Hematopoietic multipotent progenitor cell (in vitro differentiated cells): ENCODE measurements around the gene TET3. TPM values are rescaled to one million over a fixed set of nuclear protein-coding genes. Genes with fewer than 3 reads are reported as not detected.

ENCODE experiments used
- DNase-seq, 3 donors: peaks; one replicate each; pipeline ENCODE4 v3.0.0-alpha.2; 2011 to 2015; ENCODE audit warnings: low read depth in 2 of 3, low spot score in 2 of 3
- small RNA-seq: library from RNA; depleted of rRNA; stranded (forward); fragments of <200 nt; gene quantifications from one replicate; pipeline ENCODE3, GENCODE V24; 2012
- total RNA-seq: library from RNA; depleted of rRNA; stranded (reverse); fragments of >200 nt; gene quantifications from one replicate; pipeline ENCODE4 v1.2.3, GENCODE V29; 2012

TET3 gene
- total RNA-seq, 1 donor = 11.0 TPM

- no peak for DNase-seq
Measured at GRCh38 chr2:74027496-74027895, 42.8 kb downstream of the TET3 start.

DNA sequence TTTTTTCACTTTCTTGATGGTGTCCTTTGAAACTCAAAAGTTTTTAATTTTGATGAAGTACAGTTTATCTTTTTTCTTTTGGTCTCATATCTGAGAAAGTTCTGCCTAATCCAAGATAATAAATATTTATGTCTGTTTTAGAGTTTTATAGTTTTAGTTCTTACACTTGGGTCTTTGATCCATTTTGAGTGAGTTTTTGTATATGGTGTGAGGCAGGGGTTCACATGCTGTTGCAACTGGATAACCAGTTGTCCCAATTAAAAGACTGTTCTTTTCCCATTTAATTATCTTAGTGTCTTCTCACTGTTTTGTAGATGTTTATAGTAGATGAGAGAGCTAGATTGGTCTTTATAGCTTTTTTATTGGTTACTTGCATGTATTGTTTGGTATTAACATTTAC lies 43.6 kb downstream of the TET3 start:
- DNase-seq = no peak

DNA sequence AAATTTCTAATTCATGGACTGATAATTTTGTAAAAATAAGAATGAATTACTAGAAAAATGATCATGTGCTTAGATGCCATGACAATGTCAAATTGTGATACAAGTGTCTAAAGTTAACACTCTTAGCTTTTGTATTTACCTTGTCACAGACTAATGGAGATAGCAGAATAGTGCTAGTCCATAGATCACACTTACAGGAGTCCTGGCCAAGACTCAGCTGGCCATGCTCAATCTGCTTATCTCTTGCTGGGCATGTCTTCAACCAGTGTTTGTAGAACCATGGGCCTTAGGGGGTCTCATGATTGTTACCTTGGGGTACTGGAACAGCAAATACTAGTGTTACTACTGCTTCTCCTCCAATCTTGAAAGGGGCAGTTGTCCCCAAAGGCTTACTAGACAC lies 44.0 kb downstream of the TET3 start:
- no peak for DNase-seq

- no peak for DNase-seq
Measured at GRCh38 chr2:74029714-74030397, 45.1 kb downstream of the TET3 start.

DNA sequence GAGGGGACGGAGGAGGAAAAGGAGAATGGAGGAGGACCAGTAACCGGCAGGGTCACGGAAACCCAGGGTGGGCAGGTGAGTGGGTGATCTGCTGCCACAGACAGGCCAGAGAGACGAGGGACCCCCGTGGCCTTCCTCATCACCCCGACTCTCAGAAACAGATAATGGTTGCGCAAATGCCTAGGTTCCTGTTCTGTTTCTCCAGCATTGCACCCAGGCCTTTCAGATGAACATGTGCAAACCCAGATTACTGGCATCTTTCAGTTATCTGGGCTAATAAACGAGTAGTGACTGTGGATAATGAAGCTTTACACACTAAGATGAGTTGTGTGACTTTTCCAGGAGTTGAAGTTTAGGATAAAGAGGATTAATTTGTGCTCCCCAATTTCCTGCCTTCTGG lies 46.5 kb downstream of the TET3 start:
- peak in 1 of 3 donors; percentile 34 for DNase-seq

- DNase-seq = no peak
Measured at GRCh38 chr2:74031959-74032287, 47.2 kb downstream of the TET3 start.

- no peak for DNase-seq
Measured at GRCh38 chr2:74033375-74033774, 48.7 kb downstream of the TET3 start.

Small RNA genes within 50 kb of the gene (small RNA-seq; reads per million reads assigned to genes)
- gene AC110801.1 (not detected), gene RNA5SP97 (not detected)

Other genes starting within 250 kb of the TET3 start
- 16.7 TPM for gene TPRKB, start 247.6 kb upstream of the TET3 start, total RNA-seq
- gene DUSP11, start 204.8 kb upstream of the TET3 start, total RNA-seq = 18.6 TPM
- not detected for gene C2orf78, start 200.7 kb upstream of the TET3 start, total RNA-seq
- 24.5 TPM for gene STAMBP, start 155.9 kb upstream of the TET3 start, total RNA-seq
- gene ACTG2, start 91.9 kb upstream of the TET3 start, total RNA-seq = not detected
- 38.5 TPM for gene DGUOK, start 58.0 kb upstream of the TET3 start, total RNA-seq
- gene BOLA3, start 163.0 kb downstream of the TET3 start, total RNA-seq = 5.7 TPM
- 61.1 TPM for gene MOB1A, start 194.0 kb downstream of the TET3 start, total RNA-seq
- gene MTHFD2, start 213.7 kb downstream of the TET3 start, total RNA-seq = 31.8 TPM